GM18870 (cell line): ENCODE data around the gene CENPQ.

Source experiments
- ATAC-seq: cut with Tn5 transposase; IDR thresholded peaks from one replicate; pipeline ENCODE4 v1.9.1; 2021; ENCODE audit warnings: moderate library complexity; ENCODE audit not compliant: unreplicated experiment

CENPQ gene

GRCh38 chr6:49539102-49539501 is 75.9 kb downstream of the CENPQ start:
- no peak for ATAC-seq

GRCh38 chr6:49540614-49541013 is 77.4 kb downstream of the CENPQ start:
- no peak for ATAC-seq

- ATAC-seq: no peak
Measured at GRCh38 chr6:49541210-49541724, 78.1 kb downstream of the CENPQ start.

GRCh38 chr6:49541936-49542335 is 78.8 kb downstream of the CENPQ start:
- ATAC-seq: no peak
